ENCODE data around the gene AUTS2.

AUTS2 gene

DNA sequence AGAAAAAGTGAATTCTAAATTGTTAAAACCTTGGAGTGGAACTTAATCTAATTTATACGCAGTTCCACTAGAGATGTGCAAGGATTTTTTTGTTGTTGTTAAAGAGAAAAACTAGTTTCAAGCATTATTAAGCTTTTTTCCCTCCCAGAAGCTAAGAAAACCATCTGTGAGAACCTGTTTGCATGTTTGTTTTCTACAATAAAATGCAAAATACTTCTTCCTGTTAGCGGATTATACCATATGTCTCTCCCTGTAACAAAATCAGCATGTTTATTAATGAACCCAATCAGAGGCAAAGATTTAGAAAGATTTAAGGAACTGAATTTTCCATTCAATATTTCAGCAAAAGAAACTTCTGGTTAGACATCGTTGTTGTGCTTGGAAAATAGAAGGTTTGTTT is 953.9 kb downstream of the AUTS2 start:
- TF ChIP-seq SPI1 (IDR thresholded peaks at IDR 0.05; ENCODE audit: borderline replicate concordance, low read depth) (no peak), GABPA (IDR thresholded peaks at IDR 0.05; ENCODE audit: low read depth) (no peak)
- TF ChIP-seq, protein P1, sequence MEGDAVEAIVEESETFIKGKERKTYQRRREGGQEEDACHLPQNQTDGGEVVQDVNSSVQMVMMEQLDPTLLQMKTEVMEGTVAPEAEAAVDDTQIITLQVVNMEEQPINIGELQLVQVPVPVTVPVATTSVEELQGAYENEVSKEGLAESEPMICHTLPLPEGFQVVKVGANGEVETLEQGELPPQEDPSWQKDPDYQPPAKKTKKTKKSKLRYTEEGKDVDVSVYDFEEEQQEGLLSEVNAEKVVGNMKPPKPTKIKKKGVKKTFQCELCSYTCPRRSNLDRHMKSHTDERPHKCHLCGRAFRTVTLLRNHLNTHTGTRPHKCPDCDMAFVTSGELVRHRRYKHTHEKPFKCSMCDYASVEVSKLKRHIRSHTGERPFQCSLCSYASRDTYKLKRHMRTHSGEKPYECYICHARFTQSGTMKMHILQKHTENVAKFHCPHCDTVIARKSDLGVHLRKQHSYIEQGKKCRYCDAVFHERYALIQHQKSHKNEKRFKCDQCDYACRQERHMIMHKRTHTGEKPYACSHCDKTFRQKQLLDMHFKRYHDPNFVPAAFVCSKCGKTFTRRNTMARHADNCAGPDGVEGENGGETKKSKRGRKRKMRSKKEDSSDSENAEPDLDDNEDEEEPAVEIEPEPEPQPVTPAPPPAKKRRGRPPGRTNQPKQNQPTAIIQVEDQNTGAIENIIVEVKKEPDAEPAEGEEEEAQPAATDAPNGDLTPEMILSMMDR (IDR thresholded peaks at IDR 0.05; ENCODE audit: insufficient read depth, low read length) = no peak
- TF ChIP-seq, protein P2, sequence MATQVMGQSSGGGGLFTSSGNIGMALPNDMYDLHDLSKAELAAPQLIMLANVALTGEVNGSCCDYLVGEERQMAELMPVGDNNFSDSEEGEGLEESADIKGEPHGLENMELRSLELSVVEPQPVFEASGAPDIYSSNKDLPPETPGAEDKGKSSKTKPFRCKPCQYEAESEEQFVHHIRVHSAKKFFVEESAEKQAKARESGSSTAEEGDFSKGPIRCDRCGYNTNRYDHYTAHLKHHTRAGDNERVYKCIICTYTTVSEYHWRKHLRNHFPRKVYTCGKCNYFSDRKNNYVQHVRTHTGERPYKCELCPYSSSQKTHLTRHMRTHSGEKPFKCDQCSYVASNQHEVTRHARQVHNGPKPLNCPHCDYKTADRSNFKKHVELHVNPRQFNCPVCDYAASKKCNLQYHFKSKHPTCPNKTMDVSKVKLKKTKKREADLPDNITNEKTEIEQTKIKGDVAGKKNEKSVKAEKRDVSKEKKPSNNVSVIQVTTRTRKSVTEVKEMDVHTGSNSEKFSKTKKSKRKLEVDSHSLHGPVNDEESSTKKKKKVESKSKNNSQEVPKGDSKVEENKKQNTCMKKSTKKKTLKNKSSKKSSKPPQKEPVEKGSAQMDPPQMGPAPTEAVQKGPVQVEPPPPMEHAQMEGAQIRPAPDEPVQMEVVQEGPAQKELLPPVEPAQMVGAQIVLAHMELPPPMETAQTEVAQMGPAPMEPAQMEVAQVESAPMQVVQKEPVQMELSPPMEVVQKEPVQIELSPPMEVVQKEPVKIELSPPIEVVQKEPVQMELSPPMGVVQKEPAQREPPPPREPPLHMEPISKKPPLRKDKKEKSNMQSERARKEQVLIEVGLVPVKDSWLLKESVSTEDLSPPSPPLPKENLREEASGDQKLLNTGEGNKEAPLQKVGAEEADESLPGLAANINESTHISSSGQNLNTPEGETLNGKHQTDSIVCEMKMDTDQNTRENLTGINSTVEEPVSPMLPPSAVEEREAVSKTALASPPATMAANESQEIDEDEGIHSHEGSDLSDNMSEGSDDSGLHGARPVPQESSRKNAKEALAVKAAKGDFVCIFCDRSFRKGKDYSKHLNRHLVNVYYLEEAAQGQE (IDR thresholded peaks at IDR 0.05; ENCODE audit: insufficient replicate concordance, low read depth) = no peak
- Histone ChIP-seq H3K27me3 (ENCODE audit: insufficient read depth, poor library complexity, severe bottlenecking) (no peaks in the 10 kb centered on the region), H3K4me3 (replicated peaks; ENCODE audit: insufficient read depth, low read length) (no peak overlapping the region), H3K27ac (replicated peaks) (no peak overlapping the region)
- DNase-seq (ENCODE audit: low read depth in 1 of 2, low spot score in 1 of 2) = no peak

DNA sequence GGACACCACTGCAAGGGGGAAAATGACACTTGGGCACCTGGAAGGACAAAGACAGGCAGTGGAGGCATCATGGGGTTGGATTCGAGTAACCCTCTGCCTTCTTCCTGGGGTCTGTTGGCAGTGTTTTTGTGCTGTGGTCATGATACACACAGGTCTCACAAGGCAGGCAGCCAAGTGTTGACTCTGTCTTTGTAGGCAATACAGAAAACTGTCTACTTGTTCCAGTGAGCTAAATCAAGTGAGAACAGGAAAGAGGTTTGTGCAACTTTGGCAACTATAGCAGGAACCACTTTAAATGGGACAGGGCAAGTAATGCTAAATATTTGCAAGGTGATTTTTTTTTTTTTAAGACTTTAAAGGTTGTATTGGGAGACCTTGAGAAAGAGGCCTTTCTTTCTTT is 955.1 kb downstream of the AUTS2 start:
- no peak for DNase-seq (ENCODE audit: low read depth in 1 of 2, low spot score in 1 of 2)

DNA sequence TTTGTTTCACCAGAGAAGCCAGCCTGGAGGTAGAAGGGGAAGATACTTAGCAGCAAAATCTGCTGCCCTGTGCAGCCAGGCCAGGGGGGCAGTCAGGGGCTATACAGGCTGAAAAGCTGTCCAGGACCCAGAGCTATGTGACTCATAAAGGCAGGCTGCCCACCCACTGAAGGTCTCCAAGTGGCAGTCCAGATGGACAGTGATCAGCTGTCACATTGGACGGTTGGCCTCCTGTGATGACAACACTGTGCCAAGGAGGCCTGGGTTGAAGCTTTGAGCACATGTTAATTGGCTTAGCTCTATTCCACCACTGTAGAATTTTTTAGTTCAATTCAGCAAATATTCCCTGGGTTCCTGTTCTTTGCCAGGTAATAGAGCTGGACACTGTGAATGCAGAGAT is 956.4 kb downstream of the AUTS2 start:
- Histone ChIP-seq H3K27ac (replicated peaks) (no peak overlapping the region), H3K4me3 (replicated peaks; ENCODE audit: insufficient read depth, low read length) (no peak overlapping the region), H3K27me3 (ENCODE audit: insufficient read depth, poor library complexity, severe bottlenecking) (no peaks in the 10 kb centered on the region)
- no peak for DNase-seq (ENCODE audit: low read depth in 1 of 2, low spot score in 1 of 2)
- TF ChIP-seq, protein P1 (IDR thresholded peaks at IDR 0.05; ENCODE audit: insufficient read depth, low read length) = no peak
- TF ChIP-seq POLR2AphosphoS5 (IDR thresholded peaks at IDR 0.05; ENCODE audit: low read depth) (no peak), SPI1 (IDR thresholded peaks at IDR 0.05; ENCODE audit: borderline replicate concordance, low read depth) (no peak), GABPA (IDR thresholded peaks at IDR 0.05; ENCODE audit: low read depth) (no peak)
- TF ChIP-seq, protein P2 (IDR thresholded peaks at IDR 0.05; ENCODE audit: insufficient replicate concordance, low read depth) = no peak

More for the DNA sequence above, 955.1 kb downstream of the AUTS2 start:
- no peak overlapping the region for H3K27ac ChIP-seq (replicated peaks)
- H3K4me3 ChIP-seq (replicated peaks; ENCODE audit: insufficient read depth, low read length) = no peak overlapping the region
- TF ChIP-seq, protein P2 (IDR thresholded peaks at IDR 0.05; ENCODE audit: insufficient replicate concordance, low read depth) = no peak
- TF ChIP-seq GABPA (IDR thresholded peaks at IDR 0.05; ENCODE audit: low read depth) (no peak), POLR2AphosphoS5 (IDR thresholded peaks at IDR 0.05; ENCODE audit: low read depth) (no peak), SPI1 (IDR thresholded peaks at IDR 0.05; ENCODE audit: borderline replicate concordance, low read depth) (no peak)
- TF ChIP-seq, protein P1 (IDR thresholded peaks at IDR 0.05; ENCODE audit: insufficient read depth, low read length) = no peak
- H3K27me3 ChIP-seq (ENCODE audit: insufficient read depth, poor library complexity, severe bottlenecking) = no peaks in the 10 kb centered on the region

All from HL-60 (cell line).